NCI-H748 (cell line): ENCODE measurements around the gene ACAA1.

Experiments used
- DNase-seq: peaks from one replicate; lab custom pipeline; 2025; ENCODE audit not compliant: unreplicated experiment; lab: John Stamatoyannopoulos, UW

The ACAA1 gene

GRCh38 chr3:38154033-38154494 is 17.1 kb upstream of the ACAA1 start:
- DNase-seq, result peak; percentile 31

- DNase-seq, result no peak
These were observed 16.3 kb upstream of the ACAA1 start for GRCh38 chr3:38153221-38153620.

GRCh38 chr3:38152609-38153008 is 15.7 kb upstream of the ACAA1 start:
- no peak for DNase-seq

GRCh38 chr3:38151667-38152265 is 14.8 kb upstream of the ACAA1 start:
- no peak for DNase-seq

- no peak for DNase-seq
These were observed 14.0 kb upstream of the ACAA1 start for GRCh38 chr3:38150780-38151528.

GRCh38 chr3:38149708-38150107 is 12.8 kb upstream of the ACAA1 start:
- no peak for DNase-seq

GRCh38 chr3:38148311-38148882 is 11.5 kb upstream of the ACAA1 start:
- DNase-seq, result no peak

GRCh38 chr3:38147421-38147820 is 10.5 kb upstream of the ACAA1 start:
- DNase-seq, result no peak

- no peak for DNase-seq
These were observed 9.6 kb upstream of the ACAA1 start for GRCh38 chr3:38146504-38146903.

GRCh38 chr3:38143511-38143910 is 6.6 kb upstream of the ACAA1 start:
- no peak for DNase-seq

GRCh38 chr3:38142959-38143358 is 6.0 kb upstream of the ACAA1 start:
- no peak for DNase-seq

GRCh38 chr3:38141952-38142273 is 5.0 kb upstream of the ACAA1 start:
- no peak for DNase-seq

GRCh38 chr3:38141173-38141951 is 4.4 kb upstream of the ACAA1 start:
- no peak for DNase-seq

GRCh38 chr3:38140326-38141172 is 3.6 kb upstream of the ACAA1 start:
- DNase-seq, result no peak

- no peak for DNase-seq
These were observed 2.7 kb upstream of the ACAA1 start for GRCh38 chr3:38139652-38140051.

GRCh38 chr3:38139191-38139590 is 2.3 kb upstream of the ACAA1 start:
- DNase-seq, result no peak

- DNase-seq, result peak; percentile 65
These were observed 1.6 kb upstream of the ACAA1 start, which contains the start of gene MYD88 for GRCh38 chr3:38138349-38139190. MYD88 (plus strand) TSS chr3:38138661; CDS start chr3:38138701, 40 bp downstream.

GRCh38 chr3:38137615-38138348 is 855 bp upstream of the ACAA1 start:
- DNase-seq, result no peak

GRCh38 chr3:38136393-38136776 is 542 bp downstream of the ACAA1 start:
- DNase-seq, result peak; percentile 57
